Measurements from ENCODE around the gene MYBBP1A.
"Not testable (repeated sequence)": the region's sequence is repeated elsewhere in the genome, so short reads cannot be mapped to it uniquely, and the experiment has no call there.

MYBBP1A gene, protein sequence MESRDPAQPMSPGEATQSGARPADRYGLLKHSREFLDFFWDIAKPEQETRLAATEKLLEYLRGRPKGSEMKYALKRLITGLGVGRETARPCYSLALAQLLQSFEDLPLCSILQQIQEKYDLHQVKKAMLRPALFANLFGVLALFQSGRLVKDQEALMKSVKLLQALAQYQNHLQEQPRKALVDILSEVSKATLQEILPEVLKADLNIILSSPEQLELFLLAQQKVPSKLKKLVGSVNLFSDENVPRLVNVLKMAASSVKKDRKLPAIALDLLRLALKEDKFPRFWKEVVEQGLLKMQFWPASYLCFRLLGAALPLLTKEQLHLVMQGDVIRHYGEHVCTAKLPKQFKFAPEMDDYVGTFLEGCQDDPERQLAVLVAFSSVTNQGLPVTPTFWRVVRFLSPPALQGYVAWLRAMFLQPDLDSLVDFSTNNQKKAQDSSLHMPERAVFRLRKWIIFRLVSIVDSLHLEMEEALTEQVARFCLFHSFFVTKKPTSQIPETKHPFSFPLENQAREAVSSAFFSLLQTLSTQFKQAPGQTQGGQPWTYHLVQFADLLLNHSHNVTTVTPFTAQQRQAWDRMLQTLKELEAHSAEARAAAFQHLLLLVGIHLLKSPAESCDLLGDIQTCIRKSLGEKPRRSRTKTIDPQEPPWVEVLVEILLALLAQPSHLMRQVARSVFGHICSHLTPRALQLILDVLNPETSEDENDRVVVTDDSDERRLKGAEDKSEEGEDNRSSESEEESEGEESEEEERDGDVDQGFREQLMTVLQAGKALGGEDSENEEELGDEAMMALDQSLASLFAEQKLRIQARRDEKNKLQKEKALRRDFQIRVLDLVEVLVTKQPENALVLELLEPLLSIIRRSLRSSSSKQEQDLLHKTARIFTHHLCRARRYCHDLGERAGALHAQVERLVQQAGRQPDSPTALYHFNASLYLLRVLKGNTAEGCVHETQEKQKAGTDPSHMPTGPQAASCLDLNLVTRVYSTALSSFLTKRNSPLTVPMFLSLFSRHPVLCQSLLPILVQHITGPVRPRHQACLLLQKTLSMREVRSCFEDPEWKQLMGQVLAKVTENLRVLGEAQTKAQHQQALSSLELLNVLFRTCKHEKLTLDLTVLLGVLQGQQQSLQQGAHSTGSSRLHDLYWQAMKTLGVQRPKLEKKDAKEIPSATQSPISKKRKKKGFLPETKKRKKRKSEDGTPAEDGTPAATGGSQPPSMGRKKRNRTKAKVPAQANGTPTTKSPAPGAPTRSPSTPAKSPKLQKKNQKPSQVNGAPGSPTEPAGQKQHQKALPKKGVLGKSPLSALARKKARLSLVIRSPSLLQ (N-terminal part only)

DNA sequence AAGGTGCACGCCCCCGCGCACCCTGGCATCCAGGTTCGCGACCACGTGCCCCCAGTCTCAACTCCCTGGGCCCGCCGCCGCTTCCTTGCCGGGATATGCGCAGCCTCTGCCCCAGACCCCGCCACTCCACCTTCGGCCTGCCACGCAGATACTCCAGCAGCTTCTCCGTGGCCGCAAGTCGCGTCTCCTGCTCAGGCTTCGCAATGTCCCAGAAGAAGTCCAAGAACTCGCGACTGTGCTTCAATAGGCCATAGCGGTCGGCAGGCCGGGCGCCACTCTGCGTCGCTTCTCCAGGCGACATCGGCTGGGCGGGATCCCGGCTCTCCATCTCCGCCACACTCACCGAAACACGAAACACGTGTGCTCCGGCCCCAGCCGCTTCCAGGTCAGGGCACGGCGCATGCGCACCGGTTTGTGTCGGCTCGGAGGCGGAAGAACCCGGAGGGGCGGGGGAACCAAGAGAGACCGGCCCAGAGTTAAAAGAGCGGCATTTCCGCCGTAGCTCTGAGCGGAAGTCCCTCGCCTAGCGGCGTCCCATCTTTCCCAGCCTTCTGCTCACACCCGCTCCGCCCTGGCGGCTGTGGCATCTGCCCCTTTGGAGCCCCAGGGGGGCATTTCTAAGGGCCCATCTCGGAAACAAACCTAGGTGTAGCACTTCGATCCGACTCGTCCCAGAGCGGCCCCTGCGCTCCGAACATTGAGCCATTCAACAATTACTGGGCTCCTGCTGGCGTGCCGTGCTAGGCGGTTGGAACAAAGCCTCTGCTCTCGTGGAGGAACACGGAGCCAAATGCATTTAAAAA lies at the start of gene MYBBP1A:
MYBBP1A (minus strand) TSS at position 388 of the 803 bp plus-strand sequence; CDS start at position 328, 60 bp downstream.
- peak; percentile 96 for DNase-seq

DNA sequence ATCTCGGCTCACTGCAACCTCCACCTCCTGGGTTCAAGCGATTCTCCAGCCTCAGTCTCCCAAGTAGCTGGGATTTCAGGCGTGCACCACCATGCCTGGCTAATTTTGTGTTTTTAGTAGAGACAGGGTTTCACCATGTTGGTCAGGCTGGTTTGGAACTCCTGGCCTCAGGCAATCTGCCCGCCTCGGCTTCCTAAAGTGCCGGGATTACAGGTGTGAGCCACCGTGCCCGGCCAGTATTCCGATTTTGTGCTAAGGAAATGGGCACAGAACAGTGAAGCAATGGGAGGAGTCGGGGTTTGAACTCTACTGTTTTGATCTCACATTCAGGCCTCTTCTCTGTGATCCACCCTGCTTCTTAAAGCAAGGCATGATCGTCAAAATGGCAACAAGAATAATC lies 49.6 kb upstream of the MYBBP1A start:
- DNase-seq, result not testable (repeated sequence)

DNA sequence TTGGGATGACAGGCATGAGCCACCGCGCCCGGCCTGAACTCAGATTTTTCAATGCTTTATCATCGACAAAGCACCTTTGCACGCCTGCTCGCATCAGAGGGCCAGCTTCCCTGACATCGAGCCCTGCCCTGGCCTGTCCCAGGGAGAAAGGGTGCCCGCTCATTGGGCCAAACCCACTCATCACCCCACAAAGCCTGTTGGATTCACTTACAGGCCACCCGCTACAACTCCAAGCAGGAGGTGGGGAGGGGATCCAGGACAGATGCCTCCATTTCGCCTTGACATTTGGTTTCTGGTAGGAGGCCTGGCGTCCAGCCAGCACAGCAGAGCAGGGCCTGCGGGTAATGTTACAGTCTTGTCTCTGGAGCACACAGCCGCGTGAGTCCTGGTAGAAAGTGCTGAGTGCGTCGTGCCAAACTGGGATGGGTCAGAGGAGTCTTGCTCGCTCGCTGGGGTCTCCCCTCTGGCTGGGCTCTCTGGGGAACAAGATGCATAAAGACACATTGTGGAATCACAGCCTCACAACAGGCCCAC lies 49.0 kb upstream of the MYBBP1A start:
- DNase-seq, result no peak

DNA sequence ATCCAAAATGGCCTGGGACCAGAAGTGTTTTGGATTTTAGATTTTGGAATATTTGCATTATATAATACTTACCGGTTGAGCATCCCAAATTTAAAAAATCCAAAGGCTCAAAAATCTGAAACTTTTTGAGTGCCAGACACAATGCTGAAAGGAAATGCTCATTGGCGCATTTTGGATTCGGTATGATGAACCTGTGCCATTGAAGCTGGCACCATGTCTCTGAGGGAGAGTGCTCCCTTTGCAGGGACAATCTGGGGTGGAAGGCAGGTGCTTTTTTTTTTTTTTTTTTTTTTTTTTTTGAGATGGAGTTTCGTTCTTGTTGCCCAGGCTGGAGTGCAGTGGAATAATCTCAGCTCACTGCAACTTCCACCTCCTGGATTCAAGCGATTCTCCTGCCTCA lies 46.9 kb upstream of the MYBBP1A start:
- no peak for DNase-seq

DNA sequence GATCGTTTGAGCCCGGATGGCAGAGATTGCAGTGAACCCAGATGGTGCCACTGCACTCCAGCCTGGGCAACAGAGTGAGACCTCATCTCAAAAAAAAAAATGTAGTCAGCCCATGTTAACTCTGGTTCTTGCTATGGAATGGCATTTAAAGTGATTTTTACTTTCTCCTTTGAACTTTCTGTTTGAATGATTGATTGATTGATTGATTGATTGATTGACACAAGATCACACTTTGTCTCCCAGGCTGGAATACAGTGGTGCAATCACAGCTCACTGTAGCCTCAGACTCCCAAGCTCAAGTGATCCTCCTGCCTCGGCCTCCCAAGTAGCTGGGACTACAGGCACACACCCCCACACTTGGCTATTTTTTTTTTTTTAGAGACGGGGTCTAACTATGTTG lies 46.1 kb upstream of the MYBBP1A start:
- no peak for DNase-seq

DNA sequence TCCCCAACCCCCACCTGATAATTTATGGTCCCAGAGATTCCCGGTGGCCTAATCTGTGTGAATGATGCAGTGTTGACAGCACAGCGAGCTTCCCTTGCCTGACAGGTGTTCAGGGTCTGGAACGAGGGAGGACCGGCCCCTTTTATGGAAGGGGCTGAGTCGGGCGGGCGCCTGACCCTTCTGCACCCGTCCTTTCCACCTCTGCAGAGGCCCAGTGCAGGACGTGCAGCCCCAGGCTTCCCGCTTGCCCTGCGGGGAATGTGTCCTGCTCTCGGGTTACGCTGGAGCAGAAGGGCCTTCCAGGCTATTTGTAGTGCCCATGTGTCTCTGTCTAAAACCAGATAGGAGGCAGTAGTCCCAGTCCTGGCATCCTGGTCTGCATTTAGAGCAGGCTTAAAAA lies 45.4 kb upstream of the MYBBP1A start:
- no peak for DNase-seq

DNA sequence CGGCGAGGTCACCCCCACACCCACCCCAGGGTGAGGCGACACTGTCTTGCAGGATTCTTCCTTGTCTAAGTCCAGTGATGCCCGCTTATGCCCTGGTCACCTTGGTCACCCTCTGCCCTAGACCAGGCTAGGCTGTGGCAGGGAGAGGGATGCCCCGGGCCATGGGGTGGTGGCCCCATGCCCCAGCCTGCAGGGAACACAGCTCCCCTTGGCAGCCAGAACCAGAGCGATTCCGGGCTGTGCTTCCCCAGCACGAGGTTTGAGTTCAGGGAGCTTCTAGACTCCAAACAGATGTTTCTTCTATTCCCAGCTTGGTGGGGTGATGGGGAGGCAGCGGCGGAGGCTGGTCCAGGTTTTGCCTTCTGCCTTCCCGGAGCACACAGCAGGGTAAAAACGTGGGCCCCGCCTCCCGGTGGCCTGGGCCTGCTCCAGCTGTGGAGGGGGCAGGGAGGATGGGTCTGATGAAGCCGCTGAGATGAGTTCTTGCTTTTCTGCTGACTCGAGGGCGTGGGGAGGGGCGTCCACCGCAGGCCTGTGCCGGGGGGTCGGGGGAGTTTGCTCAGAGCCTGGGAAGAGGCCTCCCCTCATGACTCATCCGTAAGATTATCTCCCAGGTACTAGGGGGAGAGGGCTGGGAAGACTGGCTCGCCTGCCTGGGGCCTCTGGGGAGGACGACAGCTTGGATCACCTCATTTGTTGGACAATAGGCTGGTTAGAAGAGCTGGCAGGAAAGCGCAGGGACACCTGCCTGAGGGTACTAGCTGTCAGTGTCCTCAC lies 44.5 kb upstream of the MYBBP1A start:
- no peak for DNase-seq

DNA sequence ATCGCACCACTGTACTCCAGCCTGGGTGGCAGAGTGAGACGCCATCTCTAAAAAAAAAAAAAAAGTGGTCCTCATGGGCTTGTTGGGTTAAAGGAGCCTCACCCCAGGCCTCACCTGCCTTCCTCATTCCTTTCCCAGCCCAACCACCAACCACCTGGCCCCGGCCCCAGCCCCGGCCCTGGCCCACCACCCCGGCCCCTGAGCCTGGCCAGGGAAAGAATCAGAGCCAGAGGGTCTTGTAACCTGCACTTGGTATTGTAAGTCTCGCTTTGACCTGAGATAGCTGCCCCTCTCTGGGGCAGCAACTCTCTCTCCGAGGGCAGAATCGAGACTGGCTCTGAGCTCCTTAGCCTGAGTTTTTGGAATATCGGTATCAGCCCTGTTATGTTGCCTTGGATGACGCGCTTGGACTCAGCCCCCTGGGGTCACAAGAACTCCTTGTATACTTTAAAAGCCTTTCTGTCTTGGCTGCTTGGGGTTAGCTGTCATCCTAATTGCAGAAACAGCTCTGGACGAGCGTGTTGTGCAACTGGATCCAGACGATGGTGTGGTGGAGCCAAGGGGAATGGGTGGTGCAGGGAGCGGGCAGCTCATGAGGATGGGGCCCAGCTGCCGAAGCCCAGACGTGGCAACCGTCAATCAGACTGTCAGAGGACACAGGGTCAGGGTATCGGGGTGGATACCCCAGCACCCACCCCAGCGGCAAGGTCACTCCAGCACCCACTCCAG lies 43.8 kb upstream of the MYBBP1A start:
- DNase-seq, result no peak

DNA sequence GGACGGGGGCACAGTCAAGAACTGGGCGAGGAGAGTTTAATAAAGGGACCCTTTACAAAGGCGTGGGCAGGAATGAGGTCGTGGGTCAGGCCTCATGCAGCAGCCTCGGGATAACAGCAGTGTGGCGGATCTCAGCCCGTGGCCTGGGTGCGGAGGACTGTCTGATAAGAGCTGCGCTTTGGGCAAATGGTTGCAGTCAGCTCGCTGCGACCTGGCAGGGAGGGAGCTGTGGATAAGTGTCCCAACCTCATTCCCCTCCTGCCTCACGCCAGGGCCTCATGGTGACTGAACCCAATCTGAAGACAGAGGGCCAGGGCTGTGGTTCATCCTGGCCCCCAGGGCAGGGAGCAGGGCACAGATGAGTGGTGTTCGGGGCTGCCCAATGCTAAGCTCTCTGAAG lies 42.8 kb upstream of the MYBBP1A start:
- no peak for DNase-seq

DNA sequence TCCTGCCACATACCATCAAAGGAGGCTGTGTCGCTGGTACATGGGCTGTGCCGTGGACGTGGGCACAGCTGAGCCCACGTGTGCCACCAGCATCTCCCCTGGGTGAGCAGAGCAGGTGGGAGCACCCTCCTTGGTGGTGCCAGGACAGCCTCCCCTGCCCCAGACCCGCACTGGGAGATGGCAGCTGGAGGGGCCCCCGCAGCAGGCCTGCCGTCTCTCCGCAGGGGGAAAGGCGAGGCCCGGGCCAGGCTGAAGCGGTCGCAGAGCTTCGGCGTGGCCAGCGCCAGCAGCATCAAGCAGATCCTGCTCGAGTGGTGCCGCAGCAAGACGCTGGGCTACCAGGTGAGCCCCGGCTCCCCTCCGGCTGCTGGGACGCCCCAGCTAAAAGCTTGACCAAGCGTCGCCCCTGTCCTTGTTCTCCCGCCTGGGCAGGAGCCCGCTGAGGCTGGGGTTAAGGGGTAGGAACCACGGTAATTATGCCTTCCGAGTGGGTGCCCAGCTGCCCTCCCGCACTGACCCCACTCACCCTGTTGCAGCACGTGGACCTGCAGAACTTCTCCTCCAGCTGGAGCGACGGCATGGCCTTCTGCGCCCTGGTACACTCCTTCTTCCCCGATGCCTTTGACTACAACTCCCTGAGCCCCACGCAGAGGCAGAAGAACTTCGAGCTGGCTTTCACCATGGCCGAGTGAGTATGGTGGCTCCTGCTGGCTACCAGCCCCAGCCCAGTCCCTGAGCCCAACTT lies 41.6 kb upstream of the MYBBP1A start:
- DNase-seq, result no peak

DNA sequence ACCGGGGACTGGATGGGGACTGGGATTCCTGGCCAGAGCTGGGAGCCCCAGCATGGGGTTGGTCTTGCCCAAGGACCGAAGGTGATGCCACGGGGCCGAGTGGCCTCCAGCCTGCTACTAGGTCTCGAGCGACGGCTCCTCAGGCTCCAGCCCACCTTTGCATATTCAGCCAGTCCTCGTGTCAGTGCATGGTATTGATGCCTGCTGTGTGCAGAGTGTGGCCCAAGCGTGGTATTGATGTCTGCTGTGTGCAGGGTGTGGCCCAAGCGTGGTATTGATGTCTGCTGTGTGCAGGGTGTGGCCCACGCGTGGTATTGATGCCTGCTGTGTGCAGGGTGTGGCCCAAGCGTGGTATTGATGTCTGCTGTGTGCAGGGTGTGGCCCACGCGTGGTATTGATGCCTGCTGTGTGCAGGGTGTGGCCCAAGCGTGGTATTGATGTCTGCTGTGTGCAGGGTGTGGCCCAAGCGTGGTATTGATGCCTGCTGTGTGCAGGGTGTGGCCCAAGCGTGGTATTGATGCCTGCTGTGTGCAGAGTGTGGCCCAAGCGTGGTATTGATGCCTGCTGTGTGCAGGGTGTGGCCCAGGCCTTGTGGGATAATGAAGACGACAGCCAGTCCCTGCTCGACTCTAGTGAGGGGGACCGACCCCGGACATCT lies 40.6 kb upstream of the MYBBP1A start:
- DNase-seq, result not testable (repeated sequence)

DNA sequence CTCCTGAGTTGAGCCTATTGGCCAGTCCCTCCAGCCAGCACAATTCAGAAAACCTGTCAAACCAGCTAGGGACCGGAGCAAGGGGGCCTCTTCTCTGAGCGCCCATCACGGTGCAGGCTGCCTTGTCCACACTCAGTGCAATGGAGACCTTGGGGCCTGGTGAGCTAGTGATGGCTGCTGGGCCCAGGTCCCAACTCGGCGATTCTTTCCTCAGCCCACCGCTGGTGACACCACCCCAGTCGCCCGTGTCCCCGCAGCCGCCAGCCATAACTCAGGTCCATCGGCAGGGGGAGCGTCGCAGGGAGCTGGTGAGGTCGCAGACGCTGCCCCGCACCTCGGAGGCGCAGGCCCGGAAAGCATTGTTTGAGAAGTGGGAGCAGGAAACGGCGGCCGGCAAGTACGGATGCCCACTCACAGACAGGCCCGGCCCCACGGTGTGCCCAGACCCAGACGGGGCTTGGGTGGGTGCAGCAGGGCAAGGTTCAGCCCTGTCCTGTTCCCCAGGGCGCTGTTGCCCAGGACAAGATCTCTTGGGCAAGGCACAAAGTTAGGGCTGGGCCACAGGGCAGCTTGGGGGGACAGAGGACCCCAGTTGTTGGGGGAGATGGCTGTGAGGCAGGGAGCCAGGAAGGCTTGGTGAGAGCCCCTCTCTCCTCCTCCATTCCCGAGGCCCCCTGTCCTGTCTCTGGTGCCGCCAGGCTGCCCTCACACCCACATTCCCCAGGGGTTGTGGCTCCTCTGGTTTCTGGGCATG lies 39.9 kb upstream of the MYBBP1A start:
- DNase-seq, result no peak

DNA sequence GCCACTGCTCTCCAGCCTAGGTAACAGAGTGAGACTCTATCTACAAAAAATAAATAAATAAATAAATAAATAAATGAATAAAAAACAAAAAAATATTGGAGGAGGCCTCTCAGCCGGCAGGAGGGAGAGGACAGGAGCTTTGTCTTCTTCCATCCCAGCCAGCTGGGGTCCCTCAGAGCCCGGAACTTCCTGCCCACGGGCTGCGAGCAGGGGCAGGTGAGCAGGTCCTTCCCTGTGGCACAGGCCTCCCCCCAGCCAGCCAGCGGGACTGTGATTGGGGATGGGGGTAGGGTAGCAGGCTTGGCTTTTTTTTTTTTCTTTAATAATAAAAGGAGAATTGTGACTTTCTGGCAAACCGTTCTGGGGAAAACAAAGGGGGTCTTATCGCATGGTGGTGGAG lies 39.2 kb upstream of the MYBBP1A start:
- DNase-seq, result no peak

DNA sequence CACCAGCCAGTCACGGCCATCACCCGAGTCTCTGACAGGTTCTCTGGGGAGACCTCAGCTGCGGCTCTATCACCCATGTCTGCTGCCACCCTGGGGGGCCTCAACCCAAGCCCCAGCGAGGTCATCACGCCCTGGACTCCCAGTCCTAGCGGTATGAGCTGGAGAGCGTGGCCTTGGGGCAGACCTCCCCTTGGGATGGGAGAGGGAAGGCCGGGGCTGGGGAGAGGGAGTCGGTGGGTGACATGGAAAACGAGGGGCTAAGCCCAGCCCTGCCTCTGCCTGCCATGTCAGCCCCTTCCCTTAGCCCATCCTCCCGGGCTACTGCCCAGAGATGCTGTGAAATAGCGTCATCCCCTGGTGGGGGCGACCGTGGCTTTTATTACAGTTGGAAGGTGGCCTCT lies 37.8 kb upstream of the MYBBP1A start:
- no peak for DNase-seq

DNA sequence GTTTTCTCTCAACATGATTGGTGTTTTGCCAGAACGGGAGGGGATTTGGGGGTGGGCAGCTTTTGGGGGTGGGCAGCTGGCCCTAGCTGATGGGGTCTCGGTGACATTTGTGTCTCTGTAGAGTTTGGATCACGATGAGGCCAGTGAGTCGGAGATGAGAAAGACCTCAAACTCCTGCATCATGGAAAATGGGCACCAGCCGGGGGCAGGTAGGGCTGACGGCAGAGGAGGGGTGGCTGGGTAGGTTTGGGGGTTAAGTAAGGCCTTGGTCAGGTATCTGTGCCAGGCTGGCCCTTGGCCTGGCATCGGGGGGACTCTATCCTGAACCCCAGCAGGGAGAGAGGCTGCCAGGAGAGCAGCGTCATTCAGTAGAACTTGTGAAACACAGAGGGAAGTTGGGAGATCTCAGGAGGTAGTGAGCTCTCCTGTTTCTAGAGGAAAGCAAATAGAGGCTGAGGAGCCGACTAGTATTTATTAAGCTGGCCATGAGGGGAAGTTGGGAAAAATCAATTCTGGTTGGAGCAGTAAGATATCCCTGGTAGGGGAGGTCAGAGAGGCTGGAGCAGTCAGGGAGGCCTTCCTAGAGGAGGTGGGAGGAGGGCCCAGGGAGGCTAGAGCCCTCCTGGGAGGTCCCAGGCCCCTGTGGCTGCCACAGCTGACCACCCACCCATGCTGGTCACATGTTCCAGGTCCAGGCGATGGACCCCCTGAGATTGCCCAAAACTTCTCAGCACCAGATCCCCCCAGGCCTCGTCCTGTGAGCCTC lies 37.2 kb upstream of the MYBBP1A start:
- DNase-seq, result no peak

DNA sequence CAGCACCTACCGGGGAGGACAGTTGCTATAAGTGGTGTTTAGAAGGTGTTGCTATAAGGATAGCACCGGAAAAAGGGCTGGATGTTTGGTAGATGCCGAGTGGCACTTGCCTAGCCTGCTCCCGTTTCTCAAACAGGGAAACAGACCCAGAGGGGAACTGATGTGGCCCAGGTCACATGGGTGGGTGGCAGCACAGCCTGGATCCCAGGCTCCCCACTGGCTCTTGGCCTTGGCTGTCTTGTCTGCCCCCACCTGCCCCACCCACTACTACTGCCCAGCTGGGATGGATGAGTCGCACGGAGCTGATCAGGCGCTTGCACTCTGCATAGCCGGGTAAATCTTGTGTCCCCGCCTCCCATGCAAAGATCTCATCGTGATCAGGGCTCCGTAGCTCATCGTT lies 36.3 kb upstream of the MYBBP1A start:
- DNase-seq, result no peak

DNA sequence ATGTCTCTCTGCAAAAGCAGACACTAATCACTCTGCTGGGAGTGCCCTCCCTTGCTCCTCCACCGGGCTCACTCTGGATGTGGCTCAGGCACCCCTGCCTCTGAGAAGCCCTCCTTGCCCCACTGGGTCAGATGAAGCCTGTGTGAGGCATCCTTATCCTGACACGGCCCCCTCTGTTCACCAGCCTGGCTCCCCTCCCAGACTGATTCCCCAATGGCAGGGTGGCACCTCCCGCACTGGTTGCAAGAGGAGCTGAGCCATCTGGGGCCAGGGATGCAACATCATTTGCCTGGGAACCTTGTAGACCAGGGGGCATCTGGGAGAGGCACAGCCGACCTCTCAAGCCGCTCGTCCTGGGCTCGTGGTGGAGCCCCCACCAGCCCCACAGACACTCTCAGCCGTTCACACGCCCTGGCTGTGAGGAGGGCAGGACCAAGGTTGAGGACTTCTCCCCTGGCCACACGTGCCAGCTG lies 35.8 kb upstream of the MYBBP1A start:
- DNase-seq, result no peak
